Tibial artery (tissue), 4 donors: ENCODE measurements around the gene UGT2A2.

Source experiments
- DNase-seq, 2 donors: peaks; one replicate each; pipeline ENCODE4 v3.0.0-alpha.2; 2019
- H3K27ac ChIP-seq, 2 donors: fragments of 200-600 bp; sonication (generic) in 1 of 2; 1 replicate in 1 of 2; 2 replicates in 1 of 2; pipeline ENCODE4 v1.5.1; 2018 to 2019; ENCODE audit warnings: mild to moderate bottlenecking in 1 of 2
- H3K27me3 ChIP-seq, 2 donors: fragments of 200-600 bp; sonication (generic) in 1 of 2; one replicate each; pipeline versions ENCODE4 v1.5.1 to v1.6.0; 2016 to 2019
- H3K36me3 ChIP-seq, 3 donors: fragments of 200-600 bp; sonication (generic) in 2 of 3; one replicate each; pipeline ENCODE4 v1.5.1; 2016 to 2019; ENCODE audit warnings: mild to moderate bottlenecking in 2 of 3
- H3K4me1 ChIP-seq, 4 donors: fragments of 200-600 bp; sonication (generic) in 2 of 4; 1 replicate in 3 of 4; 2 replicates in 1 of 4; pipeline ENCODE4 v1.5.1; 2016 to 2019
- H3K4me3 ChIP-seq, 2 donors: fragments of 200-600 bp; sonication (generic) in 1 of 2; 1 replicate in 1 of 2; 2 replicates in 1 of 2; pipeline ENCODE4 v1.5.1; 2018 to 2019; ENCODE audit warnings: mild to moderate bottlenecking in 2 of 2
- H3K9me3 ChIP-seq, 3 donors: fragments of 200-600 bp; sonication (generic) in 1 of 3; one replicate each; pipeline ENCODE4 v1.5.1; 2016 to 2019
- intact Hi-C: fragments of 100-400 bp; cut with DNase I; formaldehyde crosslinking; loops from one replicate; pipeline ENCODE4 v1.15.0; 2023; ENCODE audit warnings: low total_unique reads
- TF ChIP-seq, protein P1 (sequence below), 2 experiments: fragments of 200-600 bp in 1 of 2; fragments of 450-650 bp in 1 of 2; IDR thresholded peaks; one replicate each; pipeline ENCODE4 v1.5.1; 2017 to 2019; ENCODE audit warnings: antibody characterized with exemption in 2 of 2, mild to moderate bottlenecking in 1 of 2, moderate library complexity in 1 of 2

UGT2A2 gene

DNA sequence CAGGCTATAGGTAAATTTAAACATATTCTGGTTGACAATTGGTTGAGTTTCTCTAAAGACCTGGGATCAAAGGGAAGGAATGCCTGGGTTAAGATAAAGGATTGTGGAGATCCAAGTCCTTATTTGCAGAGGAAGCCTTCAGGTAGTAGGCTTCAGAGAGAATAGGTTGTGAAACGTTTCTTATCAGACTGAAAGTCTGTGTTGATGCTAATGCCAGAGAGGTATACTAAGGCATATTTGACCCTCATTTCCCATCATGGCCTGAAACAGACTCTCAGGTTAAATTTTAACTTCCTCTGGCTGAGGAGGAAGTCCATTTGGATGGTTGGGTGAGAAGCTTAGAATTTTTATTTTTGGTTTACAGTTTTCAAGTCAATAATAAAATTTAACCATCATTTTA lies 48.1 kb downstream of the UGT2A2 start:
- TF ChIP-seq, protein P1, sequence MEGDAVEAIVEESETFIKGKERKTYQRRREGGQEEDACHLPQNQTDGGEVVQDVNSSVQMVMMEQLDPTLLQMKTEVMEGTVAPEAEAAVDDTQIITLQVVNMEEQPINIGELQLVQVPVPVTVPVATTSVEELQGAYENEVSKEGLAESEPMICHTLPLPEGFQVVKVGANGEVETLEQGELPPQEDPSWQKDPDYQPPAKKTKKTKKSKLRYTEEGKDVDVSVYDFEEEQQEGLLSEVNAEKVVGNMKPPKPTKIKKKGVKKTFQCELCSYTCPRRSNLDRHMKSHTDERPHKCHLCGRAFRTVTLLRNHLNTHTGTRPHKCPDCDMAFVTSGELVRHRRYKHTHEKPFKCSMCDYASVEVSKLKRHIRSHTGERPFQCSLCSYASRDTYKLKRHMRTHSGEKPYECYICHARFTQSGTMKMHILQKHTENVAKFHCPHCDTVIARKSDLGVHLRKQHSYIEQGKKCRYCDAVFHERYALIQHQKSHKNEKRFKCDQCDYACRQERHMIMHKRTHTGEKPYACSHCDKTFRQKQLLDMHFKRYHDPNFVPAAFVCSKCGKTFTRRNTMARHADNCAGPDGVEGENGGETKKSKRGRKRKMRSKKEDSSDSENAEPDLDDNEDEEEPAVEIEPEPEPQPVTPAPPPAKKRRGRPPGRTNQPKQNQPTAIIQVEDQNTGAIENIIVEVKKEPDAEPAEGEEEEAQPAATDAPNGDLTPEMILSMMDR (IDR thresholded peaks at IDR 0.05), result no peak
- no peaks in the 10 kb centered on the region for H3K36me3 ChIP-seq
- no peak overlapping the region for H3K27ac ChIP-seq
- H3K9me3 ChIP-seq, result no peaks in the 10 kb centered on the region
- H3K4me3 ChIP-seq, result no peak overlapping the region
- DNase-seq, result no peak
- intact Hi-C loops, result no loop called here
- no peaks in the 10 kb centered on the region for H3K27me3 ChIP-seq
- H3K4me1 ChIP-seq, result no peaks in the 10 kb centered on the region

DNA sequence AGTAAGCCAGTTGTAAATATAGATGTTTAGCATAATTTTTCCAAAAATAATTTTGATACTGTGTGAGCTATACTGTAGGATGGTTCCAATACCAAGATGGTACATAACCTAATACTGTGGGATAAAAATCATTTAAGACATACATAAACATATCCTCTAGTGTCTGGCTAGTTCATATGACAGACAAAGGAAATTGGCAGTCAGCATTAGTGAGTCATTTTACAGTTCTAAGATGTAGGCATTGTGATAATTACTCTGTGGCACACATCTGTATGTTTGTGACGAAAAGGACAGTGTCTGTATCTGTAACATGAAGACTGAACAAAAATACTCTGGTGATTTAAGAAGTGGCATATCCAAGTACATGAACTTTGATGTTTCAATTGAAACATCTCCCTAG lies 49.6 kb downstream of the UGT2A2 start:
- Histone ChIP-seq H3K4me3 (no peak overlapping the region), H3K9me3 (no peaks in the 10 kb centered on the region), H3K4me1 (no peaks in the 10 kb centered on the region), H3K36me3 (no peaks in the 10 kb centered on the region), H3K27me3 (no peaks in the 10 kb centered on the region), H3K27ac (no peak overlapping the region)
- DNase-seq, result no peak
- TF ChIP-seq, protein P1 (IDR thresholded peaks at IDR 0.05), result no peak
- intact Hi-C loops, result no loop called here

DNA sequence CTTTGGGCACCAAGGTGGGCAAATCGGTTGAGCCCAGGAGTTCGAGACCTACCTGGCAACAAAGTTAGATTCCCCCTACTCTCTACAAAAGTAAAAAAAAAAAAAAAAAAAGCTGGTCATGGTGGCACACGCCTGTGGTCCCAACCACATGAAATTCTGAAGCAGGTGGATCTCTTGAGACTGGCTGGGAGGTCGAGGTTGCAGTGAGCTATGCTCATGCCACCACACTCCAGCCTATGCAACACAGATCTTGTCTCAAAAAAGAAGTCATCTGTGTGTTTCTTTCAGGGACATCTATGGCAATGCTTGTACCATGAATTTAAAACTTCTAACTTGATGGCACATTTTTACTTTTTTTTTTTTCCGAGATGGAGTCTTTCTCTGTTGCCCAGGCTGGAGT lies 55.3 kb downstream of the UGT2A2 start:
- H3K4me3 ChIP-seq, result no peak overlapping the region
- H3K9me3 ChIP-seq, result no peaks in the 10 kb centered on the region
- H3K4me1 ChIP-seq, result no peaks in the 10 kb centered on the region
- intact Hi-C loops, result no loop called here
- H3K27me3 ChIP-seq, result no peaks in the 10 kb centered on the region
- no peak for DNase-seq
- no peaks in the 10 kb centered on the region for H3K36me3 ChIP-seq
- TF ChIP-seq, protein P1 (IDR thresholded peaks at IDR 0.05), result no peak
- H3K27ac ChIP-seq, result no peak overlapping the region

DNA sequence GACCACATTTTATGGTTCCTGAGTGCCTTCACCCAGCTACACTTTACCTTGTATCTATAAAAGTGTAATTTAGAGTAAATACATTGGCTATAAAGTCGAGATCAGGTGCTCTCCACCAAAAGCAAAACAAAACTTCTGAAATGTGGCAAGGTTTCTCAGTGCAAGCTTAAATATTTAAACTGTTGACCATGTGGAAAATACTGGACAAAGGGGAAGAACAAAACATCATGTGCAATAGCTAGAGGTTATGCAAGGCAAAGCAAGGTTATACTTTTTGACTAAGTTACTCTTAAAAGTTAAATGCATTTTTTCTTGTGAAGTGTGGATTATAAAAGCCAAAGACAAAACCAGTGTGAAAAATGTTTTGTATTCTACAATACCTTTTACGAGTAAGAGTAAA lies 55.9 kb downstream of the UGT2A2 start:
- DNase-seq, result no peak
- Histone ChIP-seq H3K27me3 (no peaks in the 10 kb centered on the region), H3K4me3 (no peak overlapping the region), H3K9me3 (no peaks in the 10 kb centered on the region), H3K36me3 (no peaks in the 10 kb centered on the region), H3K4me1 (no peaks in the 10 kb centered on the region), H3K27ac (no peak overlapping the region)
- intact Hi-C loops, result no loop called here
- TF ChIP-seq, protein P1 (IDR thresholded peaks at IDR 0.05), result no peak

DNA sequence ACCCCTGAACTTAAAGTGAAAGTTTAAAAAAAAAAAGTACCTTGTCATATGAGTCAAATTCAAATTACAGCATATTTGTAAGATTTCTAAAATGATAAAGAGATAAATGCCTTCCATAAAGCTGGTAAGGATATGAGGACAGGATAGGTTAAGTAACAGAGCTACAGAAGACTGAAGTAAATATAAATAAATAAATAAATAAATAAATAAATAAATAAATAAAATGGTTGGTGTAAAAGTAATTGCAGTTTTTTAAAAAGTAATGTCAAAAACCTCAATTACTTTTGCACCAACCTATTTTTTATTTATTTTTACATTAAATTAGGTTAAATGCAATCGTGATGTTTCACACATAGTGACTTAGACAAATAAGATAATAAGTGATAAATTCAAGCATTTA lies 62.2 kb downstream of the UGT2A2 start:
- Histone ChIP-seq H3K4me3 (no peak overlapping the region), H3K27me3 (no peaks in the 10 kb centered on the region), H3K27ac (no peak overlapping the region), H3K36me3 (no peaks in the 10 kb centered on the region), H3K9me3 (no peaks in the 10 kb centered on the region), H3K4me1 (no peaks in the 10 kb centered on the region)
- TF ChIP-seq, protein P1 (IDR thresholded peaks at IDR 0.05), result no peak
- DNase-seq, result no peak
- intact Hi-C loops, result no loop called here

DNA sequence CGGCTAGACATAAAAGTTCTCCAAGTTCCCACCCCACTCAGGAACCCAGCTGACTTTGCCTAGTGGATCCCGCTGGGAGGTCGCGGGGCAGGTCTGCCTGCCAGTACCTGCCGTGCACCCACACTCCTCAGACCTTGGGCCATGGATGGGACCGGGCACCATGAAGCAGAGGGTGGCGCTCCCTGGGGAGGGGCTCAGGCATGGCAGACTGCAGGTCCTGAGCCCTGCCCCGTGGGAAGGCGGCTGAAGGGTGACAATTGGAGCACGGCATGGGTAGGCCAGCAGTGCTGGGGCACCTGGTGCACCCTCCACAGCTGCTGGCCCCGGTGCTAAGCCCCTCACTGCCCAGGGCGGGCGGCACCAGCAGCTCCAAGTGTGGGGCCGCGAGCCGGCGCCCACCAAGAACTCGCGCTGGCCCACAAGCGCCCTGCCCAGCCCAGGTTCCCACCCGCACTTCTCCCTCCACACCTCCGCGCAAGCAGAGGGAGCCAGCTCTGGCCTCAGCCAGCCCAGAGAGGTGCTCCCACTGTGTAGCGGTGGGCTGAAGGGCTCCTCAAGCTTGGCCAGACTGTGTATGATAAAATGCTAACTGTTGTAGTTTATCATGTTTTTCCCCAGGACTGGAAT lies 63.1 kb downstream of the UGT2A2 start:
- H3K27ac ChIP-seq, result no peak overlapping the region
- no peaks in the 10 kb centered on the region for H3K4me1 ChIP-seq
- H3K9me3 ChIP-seq, result no peaks in the 10 kb centered on the region
- DNase-seq, result no peak
- intact Hi-C loops, result no loop called here
- H3K36me3 ChIP-seq, result no peaks in the 10 kb centered on the region
- no peak overlapping the region for H3K4me3 ChIP-seq
- TF ChIP-seq, protein P1 (IDR thresholded peaks at IDR 0.05), result no peak
- H3K27me3 ChIP-seq, result no peaks in the 10 kb centered on the region
